HG02840 (cell line): ENCODE data around the gene SYT14.
"Not testable (repeated sequence)": the region's sequence is repeated elsewhere in the genome, so short reads cannot be mapped to it uniquely, and the experiment has no call there.

ENCODE experiments used
- ATAC-seq: cut with Tn5 transposase; IDR thresholded peaks from one replicate; pipeline ENCODE4 v1.9.1; 2021; ENCODE audit warnings: mild to moderate bottlenecking, moderate library complexity, moderate number of reproducible peaks; ENCODE audit not compliant: unreplicated experiment, low FRiP score

The SYT14 gene

DNA sequence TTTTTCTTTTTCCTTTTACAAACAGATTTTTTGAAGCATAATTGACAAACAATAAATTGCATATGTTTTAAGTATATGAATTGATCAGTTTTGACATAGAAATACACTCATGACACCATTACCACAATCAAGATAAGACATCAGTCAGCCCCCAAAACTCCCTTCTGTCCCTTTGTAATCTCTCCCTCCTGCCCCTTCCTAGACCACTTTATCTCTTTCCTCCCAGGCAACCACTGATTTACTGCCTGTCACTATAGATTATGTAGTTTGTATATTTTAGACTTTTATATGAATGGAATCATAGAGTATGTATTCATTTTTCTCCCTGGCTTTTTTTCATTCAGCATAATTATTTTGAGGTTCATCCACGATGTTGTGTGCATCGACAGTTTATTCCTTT lies 6.9 kb upstream of the SYT14 start:
- no peak for ATAC-seq

DNA sequence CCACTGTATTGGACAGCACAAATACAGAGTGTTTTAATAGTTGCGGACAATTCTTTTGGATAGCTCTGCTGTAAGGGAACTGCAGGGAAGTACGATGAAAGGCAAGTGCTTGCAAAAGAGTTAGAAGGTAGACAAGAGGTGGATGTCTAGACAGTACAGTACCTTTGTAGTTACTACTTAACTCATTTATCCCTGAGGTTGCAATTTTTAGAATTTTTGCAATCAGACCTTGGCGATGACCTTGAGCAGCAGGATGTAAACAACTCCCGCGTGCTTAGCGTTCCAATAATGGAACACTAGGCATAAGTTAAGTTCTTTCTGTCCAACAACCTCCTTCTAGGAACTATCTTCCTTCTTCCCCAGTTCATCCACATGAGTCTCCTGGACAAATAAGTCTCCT lies 1.9 kb upstream of the SYT14 start:
- ATAC-seq, result no peak

- ATAC-seq, result no peak
These were observed 7.4 kb downstream of the SYT14 start for GRCh38 chr1:209945377-209945776.

DNA sequence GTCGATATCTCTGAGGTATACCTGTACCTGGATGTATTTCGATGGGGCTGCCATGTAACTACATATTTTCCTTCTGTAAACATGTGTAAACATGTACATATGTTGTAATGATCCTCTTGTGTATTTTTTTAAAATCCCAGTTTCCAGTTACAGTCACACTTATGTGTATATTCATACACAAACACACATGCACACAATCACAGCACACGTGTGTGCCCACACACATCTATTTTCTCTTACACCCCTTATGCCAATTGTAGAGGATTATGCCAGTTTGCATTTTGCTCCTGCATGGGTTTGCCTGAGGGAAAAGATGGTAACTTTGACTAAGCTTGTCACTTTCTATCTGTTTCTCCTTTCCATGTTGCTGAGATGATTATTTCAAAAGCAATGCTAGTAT lies 10.1 kb downstream of the SYT14 start:
- no peak for ATAC-seq

- no peak for ATAC-seq
These were observed 18.1 kb downstream of the SYT14 start for GRCh38 chr1:209956116-209956515.

- no peak for ATAC-seq
These were observed 21.6 kb downstream of the SYT14 start for GRCh38 chr1:209959623-209960022.

- ATAC-seq, result no peak
These were observed 22.9 kb downstream of the SYT14 start for GRCh38 chr1:209960926-209961325.

GRCh38 chr1:209962388-209962787 lies 24.4 kb downstream of the SYT14 start:
- ATAC-seq, result no peak

DNA sequence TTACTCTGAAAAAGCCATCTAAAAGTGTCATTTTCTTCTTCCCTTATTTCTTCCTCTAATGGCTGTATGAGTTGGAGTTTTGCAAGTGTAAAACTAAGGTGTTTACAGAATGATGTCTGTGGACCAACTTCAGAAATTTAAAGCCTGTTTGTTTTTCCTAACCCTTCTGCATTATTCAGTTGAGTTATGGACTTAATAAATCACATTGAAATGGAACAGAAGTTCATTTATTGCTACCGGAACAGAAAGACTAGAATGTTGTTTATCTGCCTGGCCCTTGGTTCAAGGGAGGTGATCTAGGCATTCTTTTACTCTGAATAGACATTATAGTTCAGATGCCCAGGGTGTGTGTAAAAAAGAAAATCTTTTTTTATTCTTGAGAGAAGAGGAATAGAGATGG lies 24.8 kb downstream of the SYT14 start:
- no peak for ATAC-seq

DNA sequence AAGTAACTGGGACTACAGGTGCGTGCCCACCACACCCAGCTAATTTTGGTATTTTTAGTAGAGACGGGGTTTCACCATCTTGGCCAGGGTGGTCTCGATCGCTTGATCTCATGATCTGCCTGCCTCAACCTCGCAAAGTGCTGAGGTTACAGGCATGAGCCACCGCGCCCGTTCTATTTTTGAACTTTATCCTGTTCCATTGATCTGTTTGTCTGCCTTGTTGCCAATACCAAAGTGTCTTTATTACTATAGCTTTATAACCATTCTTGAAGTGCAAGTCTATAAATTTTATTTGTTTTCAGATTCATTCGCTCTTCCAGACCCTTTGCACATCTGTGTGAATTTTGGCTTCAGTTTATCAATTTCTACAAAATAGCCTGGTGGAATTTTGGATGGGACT lies 28.0 kb downstream of the SYT14 start:
- no peak for ATAC-seq

DNA sequence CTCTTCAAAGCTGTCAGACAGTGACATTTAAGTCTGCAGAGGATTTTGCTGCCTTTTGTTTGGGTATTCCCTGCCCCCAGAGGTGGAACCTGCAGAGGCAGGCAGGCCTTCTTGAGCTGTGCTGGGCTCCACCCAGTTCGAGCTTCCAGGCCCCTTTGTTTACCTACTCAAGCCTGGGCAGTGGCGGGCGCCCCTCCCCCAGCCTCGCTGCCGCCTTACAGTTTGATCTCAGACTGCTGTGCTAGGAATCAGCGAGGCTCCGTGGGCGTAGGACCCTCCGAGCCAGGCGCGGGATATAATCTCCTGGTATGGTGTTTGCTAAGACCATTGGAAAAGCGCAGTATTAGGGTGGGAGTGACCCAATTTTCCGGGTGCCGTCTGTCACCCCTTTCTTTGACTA lies 40.7 kb downstream of the SYT14 start:
- ATAC-seq, result not testable (repeated sequence)

GRCh38 chr1:209983953-209984352 lies 45.9 kb downstream of the SYT14 start:
- no peak for ATAC-seq

- ATAC-seq, result no peak
These were observed 47.0 kb downstream of the SYT14 start for GRCh38 chr1:209985002-209985401.

GRCh38 chr1:209988706-209989105 lies 50.7 kb downstream of the SYT14 start:
- no peak for ATAC-seq

- ATAC-seq, result no peak
These were observed 51.5 kb downstream of the SYT14 start for GRCh38 chr1:209989525-209989924.

GRCh38 chr1:209993061-209993830 lies 55.2 kb downstream of the SYT14 start:
- no peak for ATAC-seq

- ATAC-seq, result no peak
These were observed 58.3 kb downstream of the SYT14 start for GRCh38 chr1:209996348-209996747.

GRCh38 chr1:209999005-209999404 lies 61.0 kb downstream of the SYT14 start:
- ATAC-seq, result no peak

GRCh38 chr1:210001751-210002150 lies 63.7 kb downstream of the SYT14 start:
- no peak for ATAC-seq

- no peak for ATAC-seq
These were observed 65.5 kb downstream of the SYT14 start for GRCh38 chr1:210003501-210003900.

GRCh38 chr1:210010161-210010560 lies 72.1 kb downstream of the SYT14 start:
- no peak for ATAC-seq

DNA sequence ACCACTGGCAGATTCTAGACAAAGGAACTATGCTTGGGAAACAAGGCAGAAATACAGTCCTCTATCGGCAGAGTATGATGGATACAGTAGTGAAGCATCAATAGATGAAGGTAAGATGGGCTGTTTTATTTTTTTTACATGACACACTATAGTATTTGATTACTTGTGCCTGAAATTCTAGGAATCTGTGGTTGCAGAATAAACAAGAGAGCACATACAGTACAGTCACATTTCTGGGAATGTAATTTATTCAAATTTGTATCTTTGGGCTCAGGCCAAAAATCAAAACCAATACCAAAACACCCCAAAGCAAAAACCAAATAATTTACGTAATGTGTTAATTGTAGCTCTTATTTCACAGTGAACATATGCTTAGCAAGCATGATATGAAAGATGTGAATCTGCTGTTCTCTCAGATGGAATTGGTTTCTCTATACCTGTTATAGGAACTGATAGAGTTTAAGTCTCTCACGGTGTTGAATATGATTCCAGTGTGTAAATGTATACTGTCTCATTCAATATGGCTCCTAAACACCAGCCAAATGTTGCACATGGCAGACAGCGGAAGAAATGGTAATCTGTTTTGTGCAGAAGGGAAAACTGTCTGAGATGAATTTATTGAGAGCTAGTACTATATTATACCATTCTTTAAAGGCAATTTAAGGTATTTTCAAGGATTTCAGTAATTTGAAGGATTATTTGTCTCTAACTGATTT lies 83.3 kb downstream of the SYT14 start:
- ATAC-seq, result no peak
